ENCODE results near the gene MTG2. TPM values are rescaled to one million over a fixed set of nuclear protein-coding genes. Genes with fewer than 3 reads are reported as not detected.
A peak's percentile ranks its signal among the peaks of the same experiment; 100 is the strongest.

The MTG2 gene
- total RNA-seq, 1 experiment from 2014 or later, result 110 TPM

GRCh38 chr20:62143957-62144825 lies 38.6 kb upstream of the MTG2 start:
- H3K4me1 Mint-ChIP-seq (ENCODE audit: low read depth, unreplicated experiment), result peaks cover 30% of the 10 kb centered on the region
- DNase-seq, result peak; percentile 76 to 80
- BruUV-seq (replicated peaks), result no TSS peak

GRCh38 chr20:62145688-62146018 lies 37.2 kb upstream of the MTG2 start:
- DNase-seq, result no peak
- H3K36me3 ChIP-seq (ENCODE audit: control insufficient read depth, insufficient read depth, low read length), result peaks cover 4% of the 10 kb centered on the region
- peak overlapping the region; percentile 91 for H3K4me3 Mint-ChIP-seq (ENCODE audit: unreplicated experiment)
- H3K4me1 ChIP-seq, result peaks cover 39% of the 10 kb centered on the region
- H3K36me3 Mint-ChIP-seq (ENCODE audit: insufficient read depth, unreplicated experiment), result peaks cover 61% of the 10 kb centered on the region
- BruUV-seq (replicated peaks), result no TSS peak
- no peaks in the 10 kb centered on the region for H3K9me3 Mint-ChIP-seq (ENCODE audit: unreplicated experiment)
- no peaks in the 10 kb centered on the region for H3K27me3 Mint-ChIP-seq (ENCODE audit: insufficient read depth, unreplicated experiment)
- H3K4me1 Mint-ChIP-seq (ENCODE audit: low read depth, unreplicated experiment), result peaks cover 42% of the 10 kb centered on the region
- H3K27me3 ChIP-seq (replicated peaks; ENCODE audit: control insufficient read depth, insufficient read depth, low read length), result no peaks in the 10 kb centered on the region
- intact Hi-C loops (cut with micrococcal nuclease; ENCODE audit: unreplicated experiment), result loop anchor here (10.0 kb wide), 1 partner anchor 259 kb away; the partner anchor contains the start of gene CABLES2
- POLR2A ChIA-PET, result no interaction called here
- no peaks in the 10 kb centered on the region for H3K9me3 ChIP-seq
- no peak overlapping the region for H3K27ac Mint-ChIP-seq (ENCODE audit: unreplicated experiment)
- TF ChIP-seq, protein P1, sequence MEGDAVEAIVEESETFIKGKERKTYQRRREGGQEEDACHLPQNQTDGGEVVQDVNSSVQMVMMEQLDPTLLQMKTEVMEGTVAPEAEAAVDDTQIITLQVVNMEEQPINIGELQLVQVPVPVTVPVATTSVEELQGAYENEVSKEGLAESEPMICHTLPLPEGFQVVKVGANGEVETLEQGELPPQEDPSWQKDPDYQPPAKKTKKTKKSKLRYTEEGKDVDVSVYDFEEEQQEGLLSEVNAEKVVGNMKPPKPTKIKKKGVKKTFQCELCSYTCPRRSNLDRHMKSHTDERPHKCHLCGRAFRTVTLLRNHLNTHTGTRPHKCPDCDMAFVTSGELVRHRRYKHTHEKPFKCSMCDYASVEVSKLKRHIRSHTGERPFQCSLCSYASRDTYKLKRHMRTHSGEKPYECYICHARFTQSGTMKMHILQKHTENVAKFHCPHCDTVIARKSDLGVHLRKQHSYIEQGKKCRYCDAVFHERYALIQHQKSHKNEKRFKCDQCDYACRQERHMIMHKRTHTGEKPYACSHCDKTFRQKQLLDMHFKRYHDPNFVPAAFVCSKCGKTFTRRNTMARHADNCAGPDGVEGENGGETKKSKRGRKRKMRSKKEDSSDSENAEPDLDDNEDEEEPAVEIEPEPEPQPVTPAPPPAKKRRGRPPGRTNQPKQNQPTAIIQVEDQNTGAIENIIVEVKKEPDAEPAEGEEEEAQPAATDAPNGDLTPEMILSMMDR (IDR thresholded peaks at IDR 0.05; ENCODE audit: insufficient read depth in 1 of 2, low read depth in 1 of 2, low read length in 1 of 2, severe bottlenecking in 1 of 2, unreplicated experiment in 1 of 2), result no peak
- CTCF ChIA-PET, result no interaction called here
- H3K4me3 ChIP-seq (ENCODE audit: low read depth, low read length), result no peak overlapping the region

More at GRCh38 chr20:62143957-62144825, 38.6 kb upstream of the MTG2 start:
- ChIA-PET POLR2A (interaction anchor here (0.6 kb wide), 2 partner anchors 94 to 378 kb away, joined by 3 read pairs; no protein-coding TSS in a partner anchor), CTCF (no interaction called here)
- Histone ChIP-seq H3K9me3 (no peaks in the 10 kb centered on the region), H3K4me3 (ENCODE audit: low read depth, low read length) (peak overlapping the region; percentile 70), H3K27me3 (replicated peaks; ENCODE audit: control insufficient read depth, insufficient read depth, low read length) (no peaks in the 10 kb centered on the region), H3K36me3 (ENCODE audit: control insufficient read depth, insufficient read depth, low read length) (peaks cover 10% of the 10 kb centered on the region), H3K4me1 (peaks cover 30% of the 10 kb centered on the region)
- intact Hi-C loops (cut with micrococcal nuclease; ENCODE audit: unreplicated experiment), result loop anchor here (1.0 to 10.0 kb wide), 4 partner anchors 22 to 261 kb away; partner anchors contain the start of genes CABLES2, LSM14B and OSBPL2
- H3K36me3 Mint-ChIP-seq (ENCODE audit: insufficient read depth, unreplicated experiment), result peaks cover 65% of the 10 kb centered on the region
- H3K4me3 Mint-ChIP-seq (ENCODE audit: unreplicated experiment), result peak overlapping the region; percentile 91
- TF ChIP-seq, protein P1 (IDR thresholded peaks at IDR 0.05; ENCODE audit: insufficient read depth in 1 of 2, low read depth in 1 of 2, low read length in 1 of 2, severe bottlenecking in 1 of 2, unreplicated experiment in 1 of 2), result no peak
- peak overlapping the region; percentile 78 for H3K27ac Mint-ChIP-seq (ENCODE audit: unreplicated experiment)
- no peaks in the 10 kb centered on the region for H3K27me3 Mint-ChIP-seq (ENCODE audit: insufficient read depth, unreplicated experiment)
- no peaks in the 10 kb centered on the region for H3K9me3 Mint-ChIP-seq (ENCODE audit: unreplicated experiment)

GRCh38 chr20:62146019-62146755 lies 36.6 kb upstream of the MTG2 start:
- Mint-ChIP-seq H3K27ac (ENCODE audit: unreplicated experiment) (no peak overlapping the region), H3K4me1 (ENCODE audit: low read depth, unreplicated experiment) (peaks cover 42% of the 10 kb centered on the region), H3K4me3 (ENCODE audit: unreplicated experiment) (no peak overlapping the region), H3K36me3 (ENCODE audit: insufficient read depth, unreplicated experiment) (peaks cover 59% of the 10 kb centered on the region), H3K27me3 (ENCODE audit: insufficient read depth, unreplicated experiment) (no peaks in the 10 kb centered on the region), H3K9me3 (ENCODE audit: unreplicated experiment) (no peaks in the 10 kb centered on the region)
- no peaks in the 10 kb centered on the region for H3K27me3 ChIP-seq (replicated peaks; ENCODE audit: control insufficient read depth, insufficient read depth, low read length)
- intact Hi-C loops (cut with micrococcal nuclease; ENCODE audit: unreplicated experiment), result loop anchor here (10.0 kb wide), 1 partner anchor 259 kb away; the partner anchor contains the start of gene CABLES2
- peaks cover 34% of the 10 kb centered on the region for H3K4me1 ChIP-seq
- peaks cover 2% of the 10 kb centered on the region; the same call in 1 of the 2 replicates for H3K36me3 ChIP-seq (ENCODE audit: control insufficient read depth, insufficient read depth, low read length)
- POLR2A ChIA-PET, result no interaction called here
- no peaks in the 10 kb centered on the region for H3K9me3 ChIP-seq
- BruUV-seq (replicated peaks), result no TSS peak
- CTCF ChIA-PET, result no interaction called here
- TF ChIP-seq, protein P1 (IDR thresholded peaks at IDR 0.05; ENCODE audit: insufficient read depth in 1 of 2, low read depth in 1 of 2, low read length in 1 of 2, severe bottlenecking in 1 of 2, unreplicated experiment in 1 of 2), result no peak
- H3K4me3 ChIP-seq (ENCODE audit: low read depth, low read length), result no peak overlapping the region
- no peak for DNase-seq

All from Caco-2 (cell line).